GM23338 (cell line): ENCODE results near the gene FAM98C. TPM values are rescaled to one million over a fixed set of nuclear protein-coding genes. Genes with fewer than 3 reads are reported as not detected.
"Not testable (repeated sequence)": the region's sequence is repeated elsewhere in the genome, so short reads cannot be mapped to it uniquely, and the experiment has no call there.

Experiments used
- ATAC-seq: fragments of 200-7000 bp; cut with Tn5 transposase; 3 replicates; pipeline ENCODE4 v1.9.1; 2020
- DNase-seq: peaks from one replicate; pipeline ENCODE4 v3.0.0-alpha.2; 2015; ENCODE audit warnings: low spot score
- H2AFZ ChIP-seq: fragments of 200-600 bp; sonication (generic); 2 replicates; pipeline ENCODE4 v1.8.0; 2016; ENCODE audit warnings: antibody characterized with exemption, mild to moderate bottlenecking, moderate library complexity
- H3F3A ChIP-seq: fragments of 200-600 bp; sonication (generic); replicated peaks from 2 replicates; pipeline ENCODE4 v1.8.0; 2017; ENCODE audit warnings: antibody characterized with exemption, mixed run types, low read depth
- H3K27ac ChIP-seq: fragments of 200-600 bp; sonication (generic); 2 replicates; pipeline ENCODE4 v1.6.1; 2016; ENCODE audit warnings: low read depth
- H3K27me3 ChIP-seq: fragments of 200-600 bp; sonication (generic); 2 replicates; pipeline ENCODE4 v1.8.0; 2016; ENCODE audit warnings: mild to moderate bottlenecking, mixed run types, moderate library complexity; ENCODE audit not compliant: insufficient read depth
- H3K36me3 ChIP-seq: fragments of 200-600 bp; sonication (generic); 2 replicates; pipeline ENCODE4 v1.8.0; 2016; ENCODE audit warnings: mild to moderate bottlenecking; ENCODE audit not compliant: insufficient read depth
- H3K4me1 ChIP-seq: fragments of 200-600 bp; sonication (generic); 2 replicates; pipeline ENCODE4 v1.8.0; 2016; ENCODE audit warnings: mild to moderate bottlenecking, moderate library complexity; ENCODE audit not compliant: insufficient read depth
- H3K4me2 ChIP-seq: fragments of 200-600 bp; sonication (generic); 2 replicates; pipeline ENCODE4 v1.7.1; 2017; ENCODE audit warnings: mixed run types
- H3K4me3 ChIP-seq: fragments of 200-600 bp; sonication (generic); 2 replicates; pipeline ENCODE4 v1.6.1; 2016; ENCODE audit warnings: mixed run types
- H3K79me2 ChIP-seq: fragments of 200-600 bp; sonication (generic); replicated peaks from 2 replicates; pipeline ENCODE4 v1.8.0; 2017; ENCODE audit warnings: mild to moderate bottlenecking; ENCODE audit not compliant: insufficient read depth
- H3K9me2 ChIP-seq: fragments of 200-600 bp; sonication (generic); 2 replicates; pipeline ENCODE4 v1.8.0; 2017; ENCODE audit not compliant: insufficient read depth
- H4K20me1 ChIP-seq: fragments of 200-600 bp; sonication (generic); replicated peaks from 2 replicates; pipeline ENCODE4 v1.8.0; 2017; ENCODE audit warnings: mild to moderate bottlenecking; ENCODE audit not compliant: insufficient read depth
- H3K27ac Mint-ChIP-seq: 2 replicates; pipeline ENCODE4 v1.8.0; 2020; ENCODE audit warnings: inconsistent platforms, mild to moderate bottlenecking, moderate library complexity, mixed read lengths
- H3K27me3 Mint-ChIP-seq: 3 replicates; pipeline ENCODE4 v1.8.0; 2022; ENCODE audit warnings: low read depth, mild to moderate bottlenecking, moderate library complexity, mixed read lengths, inconsistent platforms; ENCODE audit not compliant: insufficient read depth, poor library complexity
- H3K36me3 Mint-ChIP-seq: 3 replicates; pipeline ENCODE4 v1.8.0; 2021; ENCODE audit warnings: low read depth, mild to moderate bottlenecking, inconsistent platforms, moderate library complexity, mixed read lengths
- H3K4me1 Mint-ChIP-seq: 3 replicates; pipeline ENCODE4 v1.8.0; 2020; ENCODE audit warnings: mild to moderate bottlenecking, inconsistent platforms, mixed read lengths
- H3K4me3 Mint-ChIP-seq: 3 replicates; pipeline ENCODE4 v1.8.0; 2021; ENCODE audit warnings: moderate library complexity, mild to moderate bottlenecking, inconsistent platforms, mixed read lengths
- H3K9me3 Mint-ChIP-seq: 3 replicates; pipeline ENCODE4 v1.8.0; 2020; ENCODE audit warnings: moderate library complexity, mild to moderate bottlenecking, inconsistent platforms, mixed read lengths
- EZH2 ChIP-seq: fragments of 200-600 bp; sonication (generic); IDR thresholded peaks from one replicate; pipeline ENCODE4 v1.8.0; 2017; ENCODE audit warnings: antibody characterized with exemption, mild to moderate bottlenecking, low read depth; ENCODE audit not compliant: unreplicated experiment
- EZH2phosphoT487 ChIP-seq: fragments of 200-600 bp; sonication (generic); IDR thresholded peaks from one replicate; pipeline ENCODE4 v1.8.1; 2018; ENCODE audit warnings: antibody characterized with exemption; ENCODE audit not compliant: unreplicated experiment
- NANOG ChIP-seq: IDR thresholded peaks from 2 replicates; pipeline ENCODE4 v1.6.1; 2016; ENCODE audit warnings: antibody characterized with exemption, borderline replicate concordance
- POLR2AphosphoS5 ChIP-seq: IDR thresholded peaks from 2 replicates; pipeline ENCODE4 v1.6.1; 2016; ENCODE audit warnings: antibody characterized with exemption, low read depth
- ZNF114 ChIP-seq: fragments of 250-450 bp; sonication (Bioruptor Pico); IDR thresholded peaks from 2 replicates; pipeline ENCODE4 v1.5.0; 2020; ENCODE audit warnings: mild to moderate bottlenecking, moderate library complexity
- polyA plus RNA-seq: library from polyadenylated mRNA; unstranded; fragments of >200 nt; fragmentation: Nextera tagmentation; extraction: Ambion mirVana; gene quantifications from 2 replicates; pipeline ENCODE4 v1.2.1, GENCODE V29; 2016
- total RNA-seq: library from RNA; depleted of rRNA; stranded (reverse); fragments of >200 nt; shearing (Covaris generic); gene quantifications from 2 replicates; pipeline ENCODE4 v1.2.3, GENCODE V29; 2014
- TF ChIP-seq, protein P1 (sequence below): IDR thresholded peaks from 2 replicates; pipeline ENCODE4 v1.6.1; 2016; ENCODE audit warnings: antibody characterized with exemption

The FAM98C gene
- total and polyA plus RNA-seq, 2 experiments from 2014 or later: 4.3 to 7.6 TPM

DNA sequence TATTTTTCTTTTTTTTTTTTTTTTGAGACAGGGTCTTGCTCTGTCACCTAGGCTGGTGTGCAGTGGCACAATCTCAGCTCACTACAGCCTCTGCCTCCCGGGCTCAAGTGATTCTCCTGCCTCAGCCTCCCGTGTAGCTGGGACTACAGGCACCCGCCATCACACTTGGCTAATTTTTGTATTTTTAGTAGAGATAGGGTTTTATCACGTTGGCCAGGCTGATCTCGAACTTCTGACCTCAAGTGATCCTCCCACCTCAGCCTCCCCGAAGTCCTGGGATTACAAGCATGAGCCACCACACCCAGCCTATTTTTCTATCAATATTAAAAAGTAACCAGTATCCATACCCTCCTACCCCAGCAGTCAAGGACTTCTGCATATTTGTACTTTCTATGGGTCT, 7.5 kb downstream of the FAM98C start:
- not testable (repeated sequence) for H3K36me3 ChIP-seq, H3K27ac Mint-ChIP-seq, H3K4me1 Mint-ChIP-seq, H2AFZ ChIP-seq, H3K4me3 Mint-ChIP-seq, H3K27ac ChIP-seq, ATAC-seq, H4K20me1 ChIP-seq, H3K9me3 Mint-ChIP-seq, H3K36me3 Mint-ChIP-seq, H3K9me2 ChIP-seq, H3K79me2 ChIP-seq, DNase-seq, H3K4me1 ChIP-seq, H3K4me3 ChIP-seq, H3K4me2 ChIP-seq, H3K27me3 Mint-ChIP-seq, H3F3A ChIP-seq, H3K27me3 ChIP-seq

DNA sequence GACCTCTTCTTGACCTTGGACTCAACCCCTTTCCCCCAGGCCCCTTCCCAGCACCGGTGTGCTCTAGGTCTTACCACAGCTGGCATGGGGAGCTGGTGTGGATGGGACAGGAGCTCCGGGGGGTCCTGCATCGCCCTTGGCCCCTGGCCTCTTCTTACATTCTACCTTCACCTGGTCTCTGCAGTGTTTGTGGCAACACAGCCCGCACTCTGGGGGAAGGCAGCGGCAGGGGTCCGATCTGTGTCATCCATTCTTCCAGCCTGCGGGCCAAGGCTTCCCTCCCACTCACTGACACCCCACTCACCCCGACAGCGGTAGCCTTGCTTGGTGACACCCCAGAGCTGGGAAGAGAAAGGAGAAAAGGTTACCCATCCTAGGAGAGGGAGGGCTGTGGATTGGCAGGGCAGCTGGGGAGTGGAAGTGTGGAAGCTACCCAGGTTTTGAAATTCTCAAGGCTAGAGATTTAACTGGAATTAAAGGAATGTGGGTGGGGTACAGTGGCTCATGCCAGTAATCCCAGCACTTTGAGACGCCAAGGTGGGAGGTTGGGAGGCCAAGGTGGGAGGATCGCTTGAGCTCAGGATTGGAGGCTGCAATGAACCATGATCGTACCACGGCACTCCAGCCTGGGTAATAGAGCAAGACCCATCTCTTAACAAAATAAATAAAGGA, 8.3 kb downstream of the FAM98C start:
- Histone ChIP-seq H3F3A (no peaks in the 10 kb centered on the region), H3K4me3 (no peak overlapping the region), H2AFZ (no peak overlapping the region), H3K27ac (no peak overlapping the region), H3K27me3 (no peaks in the 10 kb centered on the region), H3K4me1 (no peaks in the 10 kb centered on the region), H3K79me2 (no peaks in the 10 kb centered on the region), H3K9me2 (no peaks in the 10 kb centered on the region), H3K4me2 (no peak overlapping the region), H3K36me3 (no peaks in the 10 kb centered on the region), H4K20me1 (no peaks in the 10 kb centered on the region)
- TF ChIP-seq, protein P1, sequence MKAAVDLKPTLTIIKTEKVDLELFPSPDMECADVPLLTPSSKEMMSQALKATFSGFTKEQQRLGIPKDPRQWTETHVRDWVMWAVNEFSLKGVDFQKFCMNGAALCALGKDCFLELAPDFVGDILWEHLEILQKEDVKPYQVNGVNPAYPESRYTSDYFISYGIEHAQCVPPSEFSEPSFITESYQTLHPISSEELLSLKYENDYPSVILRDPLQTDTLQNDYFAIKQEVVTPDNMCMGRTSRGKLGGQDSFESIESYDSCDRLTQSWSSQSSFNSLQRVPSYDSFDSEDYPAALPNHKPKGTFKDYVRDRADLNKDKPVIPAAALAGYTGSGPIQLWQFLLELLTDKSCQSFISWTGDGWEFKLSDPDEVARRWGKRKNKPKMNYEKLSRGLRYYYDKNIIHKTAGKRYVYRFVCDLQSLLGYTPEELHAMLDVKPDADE: no peak
- no peak for TF ChIP-seq POLR2AphosphoS5
- Mint-ChIP-seq H3K4me3 (no peak overlapping the region), H3K36me3 (peaks cover 3% of the 10 kb centered on the region; the same call in 1 of the 3 replicates), H3K9me3 (no peaks in the 10 kb centered on the region), H3K27me3 (peaks cover 9% of the 10 kb centered on the region), H3K27ac (no peak overlapping the region), H3K4me1 (no peaks in the 10 kb centered on the region; the same call in 2 of the 3 replicates)
- DNase-seq: no peak
- no peak for ATAC-seq

DNA sequence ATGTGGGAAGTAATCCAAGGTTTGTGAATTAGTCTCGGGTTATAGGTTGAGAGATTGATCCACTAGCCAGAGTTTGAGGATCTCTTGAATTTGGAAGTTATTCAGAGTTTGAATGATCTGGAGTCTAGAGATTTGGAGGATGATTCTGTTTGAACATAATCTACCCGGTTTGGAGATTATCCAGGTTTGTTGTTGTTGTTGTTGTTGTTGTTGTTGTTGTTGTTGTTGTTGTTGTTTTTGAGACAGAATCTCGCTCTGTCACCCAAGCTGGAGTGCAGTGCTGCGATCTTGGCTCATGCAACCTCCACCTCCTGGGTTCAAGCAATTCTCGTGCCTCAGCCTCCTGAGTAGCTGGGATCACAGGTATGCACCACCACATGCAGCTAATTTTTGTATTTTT, 9.0 kb downstream of the FAM98C start:
- H3K4me3 Mint-ChIP-seq, H3K4me3 ChIP-seq, H3K4me2 ChIP-seq: not testable (repeated sequence)

DNA sequence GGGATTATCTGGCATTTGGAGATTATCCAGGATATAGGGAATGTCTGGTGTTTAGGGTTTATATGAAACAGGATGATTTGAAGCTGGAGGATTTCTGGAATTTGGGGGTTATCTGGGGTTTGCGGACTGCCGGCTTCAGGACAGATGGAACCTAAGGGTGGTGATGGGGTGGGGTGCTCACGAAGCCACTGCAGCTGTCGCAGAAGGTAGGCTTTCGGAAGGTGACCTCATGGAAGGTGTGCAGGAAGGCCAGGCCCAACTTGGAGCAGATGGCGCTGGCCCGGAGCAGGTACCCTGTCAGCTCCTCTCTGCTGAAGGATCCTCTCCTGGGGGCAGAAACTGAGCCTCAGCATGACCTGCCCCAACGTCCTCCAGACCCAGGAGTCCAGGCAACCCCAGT, 9.6 kb downstream of the FAM98C start:
- ATAC-seq (no peak), DNase-seq (no peak)
- no peaks in the 10 kb centered on the region for H3K9me3 Mint-ChIP-seq
- peaks cover 3% of the 10 kb centered on the region; the same call in 1 of the 3 replicates for H3K36me3 Mint-ChIP-seq
- Histone ChIP-seq H2AFZ (no peak overlapping the region), H3K27me3 (no peaks in the 10 kb centered on the region), H4K20me1 (no peaks in the 10 kb centered on the region), H3K36me3 (no peaks in the 10 kb centered on the region), H3K4me3 (no peak overlapping the region), H3F3A (0 out of 2 replicates have a peak, but pooled peaks cover 3% of the 10 kb centered on the region), H3K4me2 (no peak overlapping the region), H3K79me2 (no peaks in the 10 kb centered on the region), H3K27ac (no peak overlapping the region), H3K4me1 (peaks cover 5% of the 10 kb centered on the region; the same call in 1 of the 2 replicates), H3K9me2 (no peaks in the 10 kb centered on the region)
- TF ChIP-seq, protein P1: no peak
- TF ChIP-seq POLR2AphosphoS5 (no peak), EZH2 (no peak), ZNF114 (CRISPR knock-in tag) (no peak), EZH2phosphoT487 (no peak), NANOG (no peak)
- no peak overlapping the region; the same call in 2 of the 3 replicates for H3K4me3 Mint-ChIP-seq
- H3K4me1 Mint-ChIP-seq: peaks cover 6% of the 10 kb centered on the region
- no peak overlapping the region for H3K27ac Mint-ChIP-seq
- H3K27me3 Mint-ChIP-seq: peaks cover 10% of the 10 kb centered on the region

More for the DNA sequence above, 9.0 kb downstream of the FAM98C start:
- not testable (repeated sequence) for H3K9me2 ChIP-seq, H3F3A ChIP-seq, H3K4me1 ChIP-seq, H3K36me3 ChIP-seq, H3K27me3 ChIP-seq, H3K4me1 Mint-ChIP-seq, H3K79me2 ChIP-seq, H3K9me3 Mint-ChIP-seq, ATAC-seq, H4K20me1 ChIP-seq, H3K36me3 Mint-ChIP-seq, H3K27ac ChIP-seq, H3K27me3 Mint-ChIP-seq, H2AFZ ChIP-seq, H3K27ac Mint-ChIP-seq, DNase-seq
